Loucy (cell line): ENCODE results near the gene ZFPL1.

Experiments
- H2AFZ ChIP-seq: fragments of 200-600 bp; sonication (generic); 2 replicates; pipeline ENCODE4 v1.6.0; 2016; ENCODE audit warnings: antibody characterized with exemption, mild to moderate bottlenecking, low read length, moderate library complexity
- H3F3A ChIP-seq: fragments of 200-600 bp; 2 replicates; pipeline ENCODE4 v1.6.0; 2016; ENCODE audit warnings: antibody characterized with exemption, low read depth, mild to moderate bottlenecking
- H3K27me3 ChIP-seq: fragments of 200-600 bp; sonication (generic); 2 replicates; pipeline ENCODE4 v1.6.1; 2014; ENCODE audit warnings: low read length, mild to moderate bottlenecking; ENCODE audit not compliant: insufficient read depth, poor library complexity, severe bottlenecking
- H3K36me3 ChIP-seq: fragments of 200-600 bp; sonication (generic); 2 replicates; pipeline ENCODE4 v1.6.1; 2016; ENCODE audit warnings: low read length; ENCODE audit not compliant: insufficient read depth
- H3K4me1 ChIP-seq: fragments of 200-600 bp; sonication (generic); 2 replicates; pipeline ENCODE4 v1.5.1; 2014; ENCODE audit warnings: low read length, mild to moderate bottlenecking; ENCODE audit not compliant: insufficient read depth, poor library complexity, severe bottlenecking
- H3K4me2 ChIP-seq: fragments of 200-600 bp; sonication (generic); 2 replicates; pipeline ENCODE4 v1.6.0; 2014; ENCODE audit warnings: antibody characterized with exemption, low read length, low read depth, mild to moderate bottlenecking; ENCODE audit not compliant: poor library complexity, severe bottlenecking
- H3K4me3 ChIP-seq: fragments of 200-600 bp; sonication (generic); 2 replicates; pipeline ENCODE4 v1.5.1; 2014; ENCODE audit warnings: low read length, mild to moderate bottlenecking, mixed read lengths; ENCODE audit not compliant: poor library complexity, severe bottlenecking
- H3K79me2 ChIP-seq: fragments of 200-600 bp; sonication (generic); 2 replicates; pipeline ENCODE4 v1.6.1; 2014; ENCODE audit warnings: low read length; ENCODE audit not compliant: insufficient read depth
- H3K9ac ChIP-seq: fragments of 200-600 bp; sonication (generic); 2 replicates; pipeline ENCODE4 v1.6.0; 2014; ENCODE audit warnings: mild to moderate bottlenecking, low read depth, low read length, moderate library complexity; ENCODE audit not compliant: poor library complexity, severe bottlenecking
- H3K9me2 ChIP-seq: fragments of 200-600 bp; sonication (generic); replicated peaks from 2 replicates; pipeline ENCODE4 v1.6.1; 2016; ENCODE audit warnings: low read depth, low read length, mixed read lengths
- H3K9me3 ChIP-seq: fragments of 200-600 bp; sonication (generic); 2 replicates; pipeline ENCODE4 v1.6.1; 2014; ENCODE audit warnings: mild to moderate bottlenecking, antibody characterized with exemption, low read length, low read depth; ENCODE audit not compliant: insufficient read depth
- H4K20me1 ChIP-seq: fragments of 200-600 bp; sonication (generic); 2 replicates; pipeline ENCODE4 v1.6.0; 2014; ENCODE audit warnings: antibody characterized with exemption, low read length, mild to moderate bottlenecking; ENCODE audit not compliant: insufficient read depth, poor library complexity, severe bottlenecking
- EZH2phosphoT487 ChIP-seq: fragments of 200-600 bp; IDR thresholded peaks from 2 replicates; pipeline ENCODE4 v1.6.1; 2018; ENCODE audit warnings: antibody characterized with exemption, mild to moderate bottlenecking, moderate library complexity, borderline replicate concordance
- TF ChIP-seq, protein P1 (sequence below): fragments of 200-600 bp; sonication (generic); conservative IDR thresholded peaks from 2 replicates; pipeline ENCODE4 v1.5.1; 2014; ENCODE audit warnings: mild to moderate bottlenecking, antibody characterized with exemption, low read length

ZFPL1 gene

DNA sequence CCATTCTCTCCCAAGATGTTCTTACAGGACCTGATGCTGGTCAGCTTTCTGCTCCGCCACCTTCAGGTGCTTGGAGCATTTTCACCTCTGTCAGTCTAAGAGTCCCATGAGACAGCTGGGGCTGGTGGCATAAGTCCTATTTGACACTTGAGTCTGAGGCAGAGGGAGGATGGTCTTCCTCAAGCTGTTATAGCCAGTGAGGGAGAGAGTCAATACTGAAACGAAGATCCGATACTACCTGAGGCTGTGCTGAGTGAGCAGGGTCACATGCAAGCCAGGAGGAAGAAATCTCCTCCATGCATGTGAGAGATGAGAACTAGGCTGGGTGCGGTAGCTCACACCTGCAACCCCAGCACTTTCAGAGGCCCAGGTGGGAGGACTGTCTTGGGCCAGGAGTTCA, 5.6 kb downstream of the ZFPL1 start:
- no peak overlapping the region for H3K9ac ChIP-seq
- H2AFZ ChIP-seq = no peak overlapping the region
- H3F3A ChIP-seq = no peaks in the 10 kb centered on the region
- H3K4me2 ChIP-seq = no peak overlapping the region
- H3K9me3 ChIP-seq = no peaks in the 10 kb centered on the region
- TF ChIP-seq, protein P1, sequence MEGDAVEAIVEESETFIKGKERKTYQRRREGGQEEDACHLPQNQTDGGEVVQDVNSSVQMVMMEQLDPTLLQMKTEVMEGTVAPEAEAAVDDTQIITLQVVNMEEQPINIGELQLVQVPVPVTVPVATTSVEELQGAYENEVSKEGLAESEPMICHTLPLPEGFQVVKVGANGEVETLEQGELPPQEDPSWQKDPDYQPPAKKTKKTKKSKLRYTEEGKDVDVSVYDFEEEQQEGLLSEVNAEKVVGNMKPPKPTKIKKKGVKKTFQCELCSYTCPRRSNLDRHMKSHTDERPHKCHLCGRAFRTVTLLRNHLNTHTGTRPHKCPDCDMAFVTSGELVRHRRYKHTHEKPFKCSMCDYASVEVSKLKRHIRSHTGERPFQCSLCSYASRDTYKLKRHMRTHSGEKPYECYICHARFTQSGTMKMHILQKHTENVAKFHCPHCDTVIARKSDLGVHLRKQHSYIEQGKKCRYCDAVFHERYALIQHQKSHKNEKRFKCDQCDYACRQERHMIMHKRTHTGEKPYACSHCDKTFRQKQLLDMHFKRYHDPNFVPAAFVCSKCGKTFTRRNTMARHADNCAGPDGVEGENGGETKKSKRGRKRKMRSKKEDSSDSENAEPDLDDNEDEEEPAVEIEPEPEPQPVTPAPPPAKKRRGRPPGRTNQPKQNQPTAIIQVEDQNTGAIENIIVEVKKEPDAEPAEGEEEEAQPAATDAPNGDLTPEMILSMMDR = no peak
- TF ChIP-seq EZH2phosphoT487 = no peak
- H3K27me3 ChIP-seq = no peaks in the 10 kb centered on the region
- peaks cover 17% of the 10 kb centered on the region for H3K79me2 ChIP-seq
- no peak overlapping the region for H3K4me3 ChIP-seq
- no peaks in the 10 kb centered on the region for H3K9me2 ChIP-seq
- H3K36me3 ChIP-seq = peaks cover 3% of the 10 kb centered on the region; the same call in 1 of the 2 replicates
- no peaks in the 10 kb centered on the region for H4K20me1 ChIP-seq
- H3K4me1 ChIP-seq = peaks cover 10% of the 10 kb centered on the region

DNA sequence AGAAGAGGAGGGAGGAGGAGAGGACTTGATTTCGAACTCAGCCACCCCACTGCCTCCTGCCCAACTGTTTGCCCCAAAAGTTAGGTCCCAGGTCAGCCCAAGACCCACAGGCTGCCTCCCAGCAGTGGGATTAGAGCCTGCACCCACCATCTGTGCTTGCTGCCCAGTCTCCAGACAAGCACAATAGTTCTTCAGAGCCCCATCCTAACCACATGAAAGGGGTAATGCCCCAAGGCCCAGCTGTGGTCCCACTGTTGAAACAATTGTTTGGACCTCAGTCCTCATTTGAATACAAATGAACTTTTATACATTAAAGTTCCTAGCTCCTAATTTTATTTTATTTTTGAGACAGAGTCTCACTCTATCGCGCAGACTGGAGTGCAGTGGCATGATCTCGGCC, 6.6 kb downstream of the ZFPL1 start:
- H4K20me1 ChIP-seq = no peaks in the 10 kb centered on the region
- H3F3A ChIP-seq = no peaks in the 10 kb centered on the region
- no peak for TF ChIP-seq EZH2phosphoT487
- TF ChIP-seq, protein P1 = no peak
- no peak overlapping the region for H3K4me3 ChIP-seq
- no peak overlapping the region for H2AFZ ChIP-seq
- peaks cover 3% of the 10 kb centered on the region; the same call in 1 of the 2 replicates for H3K36me3 ChIP-seq
- no peaks in the 10 kb centered on the region for H3K9me3 ChIP-seq
- H3K9ac ChIP-seq = no peak overlapping the region
- H3K79me2 ChIP-seq = peaks cover 6% of the 10 kb centered on the region
- H3K4me1 ChIP-seq = peaks cover 2% of the 10 kb centered on the region
- no peaks in the 10 kb centered on the region for H3K9me2 ChIP-seq
- no peaks in the 10 kb centered on the region for H3K27me3 ChIP-seq
- no peak overlapping the region for H3K4me2 ChIP-seq

DNA sequence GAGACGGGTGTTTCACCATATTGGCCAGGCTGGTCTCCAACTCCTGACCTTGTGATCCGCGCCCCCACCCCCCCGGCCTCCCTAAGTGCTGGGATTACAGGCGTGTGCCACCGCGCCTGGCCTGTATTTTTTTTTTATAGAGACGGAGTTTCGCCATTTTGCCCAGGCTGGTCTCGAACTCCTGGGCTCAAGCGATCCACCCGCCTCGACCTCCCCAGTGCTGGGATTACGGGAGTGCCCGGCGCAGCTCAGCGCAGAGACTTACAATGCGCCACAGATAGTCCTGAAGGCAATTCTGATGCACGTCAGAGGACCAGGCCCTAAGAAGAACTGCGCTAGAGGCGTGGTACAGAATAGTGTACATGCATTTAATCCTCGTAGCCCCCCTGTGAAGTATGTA, 11.4 kb downstream of the ZFPL1 start:
- no peaks in the 10 kb centered on the region for H3K9me3 ChIP-seq
- H3K79me2 ChIP-seq = peaks cover 32% of the 10 kb centered on the region
- H3K4me2 ChIP-seq = peak overlapping the region; percentile 25
- H3K9me2 ChIP-seq = no peaks in the 10 kb centered on the region
- H3K4me1 ChIP-seq = peaks cover 20% of the 10 kb centered on the region
- H3K27me3 ChIP-seq = no peaks in the 10 kb centered on the region
- H3K36me3 ChIP-seq = no peaks in the 10 kb centered on the region
- TF ChIP-seq, protein P1 = no peak
- no peak for TF ChIP-seq EZH2phosphoT487
- H3K4me3 ChIP-seq = peak overlapping the region; percentile 96
- H4K20me1 ChIP-seq = peaks cover 14% of the 10 kb centered on the region
- peak overlapping the region; percentile 92 for H2AFZ ChIP-seq
- no peak overlapping the region for H3K9ac ChIP-seq
- no peaks in the 10 kb centered on the region for H3F3A ChIP-seq
